GM18867 (cell line): ENCODE results near the gene KDM5A.
"Not testable (repeated sequence)": the region's sequence is repeated elsewhere in the genome, so short reads cannot be mapped to it uniquely, and the experiment has no call there.

Experiments
- ATAC-seq: cut with Tn5 transposase; IDR thresholded peaks from one replicate; pipeline ENCODE4 v1.9.1; 2021; ENCODE audit warnings: mild to moderate bottlenecking, moderate library complexity; ENCODE audit not compliant: unreplicated experiment

The KDM5A gene

DNA sequence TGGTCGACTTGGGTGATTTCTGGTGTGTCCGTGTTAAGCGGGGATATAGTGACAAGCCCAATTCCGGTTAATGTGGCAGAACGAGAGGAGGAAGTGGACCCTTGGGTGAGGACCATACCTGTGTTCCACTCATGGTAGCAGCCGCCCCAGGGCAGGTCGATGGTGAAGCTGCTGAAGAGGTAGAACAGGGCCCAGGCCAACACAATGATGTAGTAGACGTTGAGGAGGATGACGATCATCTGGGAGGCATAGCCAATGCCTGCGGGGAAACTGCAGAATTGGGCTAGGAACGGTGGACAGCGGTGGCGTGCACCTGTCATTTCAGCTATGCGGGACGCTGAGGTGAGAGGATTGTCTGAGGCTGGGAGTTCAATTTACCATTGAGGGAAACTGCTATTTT, 146.6 kb downstream of the KDM5A start:
- ATAC-seq: no peak

DNA sequence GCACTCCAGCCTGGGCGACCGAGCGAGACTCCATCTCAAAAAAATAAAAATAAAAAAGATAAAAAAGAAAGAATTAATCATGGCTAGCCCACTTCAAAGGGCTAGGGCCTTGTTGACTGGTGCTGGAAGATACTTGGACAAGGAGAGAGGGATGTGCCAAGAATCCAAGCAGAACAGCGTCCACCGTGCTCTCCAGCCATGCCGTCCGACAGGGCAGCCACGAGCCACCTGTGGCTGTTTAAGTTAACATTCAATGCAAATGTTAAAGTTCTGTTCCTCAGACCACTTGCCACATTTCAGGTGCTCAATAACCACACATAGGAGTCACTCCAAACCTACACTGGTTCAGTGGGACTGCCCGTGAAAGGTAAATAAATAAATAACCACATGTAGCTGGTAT, 147.9 kb downstream of the KDM5A start:
- ATAC-seq: no peak

GRCh38 chr12:240566-240965, 148.6 kb downstream of the KDM5A start:
- no peak for ATAC-seq

- ATAC-seq: no peak
Measured at GRCh38 chr12:238736-239398, 150.3 kb downstream of the KDM5A start.

GRCh38 chr12:238116-238515, 151.0 kb downstream of the KDM5A start:
- no peak for ATAC-seq

GRCh38 chr12:237026-237815, 151.9 kb downstream of the KDM5A start:
- ATAC-seq: no peak

GRCh38 chr12:236445-236844, 152.7 kb downstream of the KDM5A start:
- ATAC-seq: no peak

GRCh38 chr12:235967-236366, 153.2 kb downstream of the KDM5A start:
- not testable (repeated sequence) for ATAC-seq

DNA sequence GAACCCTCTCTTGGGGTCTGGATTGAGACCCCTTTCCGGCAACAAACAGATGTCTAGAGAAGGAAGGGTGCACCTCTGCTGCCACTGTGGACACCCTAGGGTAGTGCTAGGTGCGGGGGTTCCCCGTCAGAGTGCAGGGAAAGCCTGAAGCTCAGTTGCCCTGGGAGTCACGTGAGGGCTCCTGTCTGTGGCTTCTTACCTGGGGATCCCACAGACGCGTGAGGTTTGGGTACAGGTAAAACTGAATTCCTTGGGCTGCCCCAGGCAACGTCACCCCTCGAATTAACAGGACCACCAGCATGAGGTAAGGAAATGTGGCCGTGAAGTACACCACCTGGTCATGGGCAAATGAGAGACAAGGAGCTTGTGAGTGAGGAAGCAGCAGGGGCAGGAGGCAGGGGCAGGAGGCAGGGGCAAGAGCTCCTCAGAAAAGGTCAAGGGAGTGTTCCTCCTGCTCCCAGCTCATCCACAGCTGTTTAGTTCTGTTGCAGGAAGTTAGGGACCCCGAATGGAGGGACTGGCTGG, 154.2 kb downstream of the KDM5A start:
- ATAC-seq: no peak

- no peak for ATAC-seq
Measured at GRCh38 chr12:234019-234418, 155.1 kb downstream of the KDM5A start.

DNA sequence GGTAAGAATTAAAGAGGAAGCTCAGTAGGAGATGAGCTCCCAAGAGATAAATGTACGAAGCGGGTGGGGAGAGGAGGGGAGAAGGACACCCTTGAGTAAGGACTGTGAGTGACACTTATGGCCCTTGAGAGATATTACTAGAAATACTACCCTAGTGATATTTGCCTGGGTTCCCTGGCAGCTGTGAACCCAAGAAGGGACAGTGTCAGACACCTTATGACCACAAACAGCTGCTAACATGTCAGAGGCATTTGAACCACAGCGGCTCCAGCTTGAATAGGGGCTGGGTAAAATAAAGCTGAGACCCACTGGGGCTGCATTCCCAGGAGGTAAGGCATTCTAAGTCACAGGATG, 155.5 kb downstream of the KDM5A start:
- no peak for ATAC-seq

GRCh38 chr12:232731-233614, 156.1 kb downstream of the KDM5A start:
- ATAC-seq: no peak

- ATAC-seq: no peak
Measured at GRCh38 chr12:230925-231671, 158.0 kb downstream of the KDM5A start.
